BLaER1 treated with 17β-estradiol and CSF1 and Interleukin-3, amounts not matched to agents 10 nM and 100 nM (cell line): ENCODE data around the gene IL10RB.

Experiments used
- H3K27ac ChIP-seq, 11 experiments: shearing (Covaris generic); formaldehyde crosslinking; 2 replicates each; pipeline ENCODE4 v1.8.1; 2022
- H3K27me3 ChIP-seq, 11 experiments: shearing (Covaris generic); formaldehyde crosslinking; 2 replicates each; pipeline ENCODE4 v1.8.1; 2022
- H3K36me3 ChIP-seq, 11 experiments: shearing (Covaris generic); formaldehyde crosslinking; 2 replicates each; pipeline ENCODE4 v1.8.1; 2022
- H3K4me1 ChIP-seq, 10 experiments: shearing (Covaris generic); formaldehyde crosslinking; 2 replicates each; pipeline ENCODE4 v1.8.1; 2022
- H3K4me2 ChIP-seq, 11 experiments: shearing (Covaris generic); formaldehyde crosslinking; 2 replicates each; pipeline ENCODE4 v1.8.1; 2022
- H3K4me3 ChIP-seq, 10 experiments: shearing (Covaris generic); formaldehyde crosslinking; 2 replicates each; pipeline ENCODE4 v1.8.1; 2022
- H3K9ac ChIP-seq, 11 experiments: shearing (Covaris generic); formaldehyde crosslinking; 2 replicates each; pipeline ENCODE4 v1.8.1; 2022
- H3K9me3 ChIP-seq, 11 experiments: shearing (Covaris generic); formaldehyde crosslinking; replicated peaks in 1 of 11; 2 replicates each; pipeline ENCODE4 v1.8.1; 2022
- H4K20me1 ChIP-seq, 11 experiments: shearing (Covaris generic); formaldehyde crosslinking; 2 replicates each; pipeline ENCODE4 v1.8.1; 2022
- Cebpa-rat ChIP-seq, 11 experiments: shearing (Covaris generic); IDR thresholded peaks; 2 replicates each; pipeline ENCODE4 v1.8.1; 2022

IL10RB gene

DNA sequence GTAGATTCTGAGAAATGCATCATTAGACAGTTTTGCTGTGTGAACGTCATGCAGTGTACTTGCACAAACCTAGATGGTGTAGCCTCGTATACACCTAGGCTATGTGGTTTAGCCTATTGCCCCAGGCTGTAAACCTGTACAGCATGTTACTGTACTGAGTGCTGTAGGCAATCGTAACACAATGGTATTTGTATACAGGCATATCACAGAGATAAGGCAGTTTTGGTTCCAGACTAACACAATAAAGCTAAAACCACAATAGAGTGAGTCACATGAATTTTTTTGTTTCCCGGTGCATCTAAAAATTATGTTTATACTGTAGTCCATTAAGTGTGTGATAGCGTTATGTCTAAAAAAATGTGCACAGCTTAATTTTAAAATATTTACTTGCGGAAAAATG, 6.9 kb downstream of the IL10RB start:
- H3K27ac ChIP-seq: no peak overlapping the region
- H3K27me3 ChIP-seq: no peaks in the 10 kb centered on the region
- TF ChIP-seq Cebpa-rat (IDR thresholded peaks at IDR 0.05): no peak
- H4K20me1 ChIP-seq: peaks cover 0 to 48% (median 0%) of the 10 kb centered on the region in 11 experiments; a peak in 8 of 22 replicates
- no peak overlapping the region for H3K4me3 ChIP-seq
- peaks cover 11 to 65% (median 49%) of the 10 kb centered on the region in 11 experiments; a peak in 20 of 22 replicates for H3K9me3 ChIP-seq
- H3K9ac ChIP-seq: no peak overlapping the region
- H3K4me1 ChIP-seq: peaks cover 8 to 50% (median 23%) of the 10 kb centered on the region in 10 experiments
- H3K4me2 ChIP-seq: 0 out of 22 replicates have a peak overlapping the region, but pooled peaks of 2 of the 11 experiments have one; percentile 5 to 15
- H3K36me3 ChIP-seq: peaks cover 91 to 100% (median 100%) of the 10 kb centered on the region in 11 experiments

DNA sequence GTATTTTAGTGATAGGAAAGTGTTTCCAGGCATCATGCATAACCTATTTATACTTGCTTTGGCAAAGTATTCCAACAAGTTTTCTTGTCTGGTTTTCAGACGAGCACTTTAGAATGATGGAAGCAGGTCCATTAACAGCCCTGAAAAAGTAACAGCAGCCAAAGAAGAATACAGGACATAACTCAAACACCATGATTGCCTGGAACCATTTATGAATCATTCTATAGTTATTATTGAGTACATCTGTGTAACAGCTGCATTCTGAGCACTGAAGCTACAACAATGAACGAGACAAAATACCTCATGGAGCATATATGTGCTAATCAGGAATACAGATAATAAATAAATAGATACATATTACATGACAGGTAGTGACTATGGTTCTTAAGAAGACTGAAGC, 12.6 kb downstream of the IL10RB start:
- Histone ChIP-seq H3K4me1 (peaks cover 0 to 7% (median 0%) of the 10 kb centered on the region in 10 experiments; a peak in 1 of 20 replicates), H3K4me3 (no peak overlapping the region), H3K9ac (no peak overlapping the region), H4K20me1 (peaks cover 0 to 29% (median 0%) of the 10 kb centered on the region in 11 experiments; a peak in 4 of 22 replicates), H3K4me2 (no peak overlapping the region), H3K27me3 (no peaks in the 10 kb centered on the region), H3K27ac (no peak overlapping the region), H3K9me3 (peaks cover 11 to 65% (median 59%) of the 10 kb centered on the region in 11 experiments; a peak in 20 of 22 replicates), H3K36me3 (peaks cover 97 to 100% (median 100%) of the 10 kb centered on the region in 11 experiments)
- no peak for TF ChIP-seq Cebpa-rat (IDR thresholded peaks at IDR 0.05)

DNA sequence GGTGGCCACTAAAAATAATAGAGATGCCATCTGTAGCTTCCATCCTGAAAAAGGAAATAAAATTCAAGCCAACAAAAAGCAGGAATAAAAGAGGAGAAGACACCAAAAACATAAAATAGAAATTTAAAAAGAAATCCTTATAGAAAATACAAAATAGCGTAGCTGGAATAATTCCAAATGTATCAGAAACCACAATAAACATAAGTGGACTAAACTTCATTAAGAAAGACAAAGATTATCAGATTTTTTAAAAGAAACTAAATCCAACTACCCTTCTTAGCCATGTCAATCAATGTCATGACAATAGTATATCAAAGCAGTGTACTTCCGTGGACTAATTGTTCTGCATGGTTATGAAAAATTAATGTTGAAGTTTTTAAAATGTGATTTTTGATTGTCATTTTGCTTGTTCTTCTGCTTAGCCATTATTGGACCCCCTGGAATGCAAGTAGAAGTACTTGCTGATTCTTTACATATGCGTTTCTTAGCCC, 13.2 kb downstream of the IL10RB start:
- H3K27ac ChIP-seq: no peak overlapping the region

DNA sequence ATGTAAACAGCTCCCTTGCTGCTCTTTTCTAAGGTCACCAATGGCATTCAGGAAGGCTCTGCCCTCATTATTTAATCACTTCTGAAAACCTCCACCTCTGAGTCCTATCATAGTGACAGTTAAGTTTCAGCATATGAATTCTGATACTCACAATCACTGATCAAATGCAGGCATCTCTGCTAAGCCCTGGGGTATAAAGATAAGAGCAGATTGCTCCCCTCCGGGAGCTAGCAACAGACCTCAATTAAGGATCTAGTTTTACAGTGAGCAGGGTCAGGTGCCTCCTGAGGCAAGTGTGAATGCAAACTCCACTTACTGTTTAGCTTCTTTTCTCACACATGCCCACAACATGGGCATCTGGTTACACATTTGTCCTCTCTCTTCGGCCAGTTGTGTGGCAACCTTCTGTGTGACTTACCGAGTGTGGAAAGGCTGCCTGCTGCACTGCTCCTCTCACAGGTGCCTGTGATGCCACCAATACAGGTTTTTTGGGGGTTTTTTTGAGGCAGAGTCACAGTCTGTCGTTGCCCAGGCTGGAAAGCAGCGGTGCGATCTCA, 15.0 kb downstream of the IL10RB start:
- no peak overlapping the region for H3K27ac ChIP-seq
- H3K9me3 ChIP-seq: peaks cover 0 to 40% (median 38%) of the 10 kb centered on the region in 11 experiments; a peak in 19 of 22 replicates
- TF ChIP-seq Cebpa-rat (IDR thresholded peaks at IDR 0.05): no peak
- H3K4me3 ChIP-seq: no peak overlapping the region
- H4K20me1 ChIP-seq: peaks cover 0 to 19% (median 0%) of the 10 kb centered on the region in 11 experiments; a peak in 2 of 22 replicates
- H3K4me1 ChIP-seq: peaks cover 0 to 23% (median 2%) of the 10 kb centered on the region in 10 experiments; a peak in 7 of 20 replicates
- H3K36me3 ChIP-seq: peaks cover 97 to 100% (median 100%) of the 10 kb centered on the region in 11 experiments
- H3K4me2 ChIP-seq: no peak overlapping the region
- H3K9ac ChIP-seq: no peak overlapping the region
- H3K27me3 ChIP-seq: no peaks in the 10 kb centered on the region

More for the DNA sequence above, 13.2 kb downstream of the IL10RB start:
- Histone ChIP-seq H3K4me3 (no peak overlapping the region), H3K36me3 (peaks cover 97 to 100% (median 100%) of the 10 kb centered on the region in 11 experiments), H4K20me1 (peaks cover 0 to 28% (median 0%) of the 10 kb centered on the region in 11 experiments; a peak in 3 of 22 replicates), H3K9ac (no peak overlapping the region), H3K27me3 (no peaks in the 10 kb centered on the region), H3K4me2 (no peak overlapping the region), H3K9me3 (peaks cover 4 to 58% (median 53%) of the 10 kb centered on the region in 11 experiments; a peak in 20 of 22 replicates), H3K4me1 (peaks cover 0 to 8% (median 0%) of the 10 kb centered on the region in 10 experiments; a peak in 1 of 20 replicates)
- TF ChIP-seq Cebpa-rat (IDR thresholded peaks at IDR 0.05): no peak

DNA sequence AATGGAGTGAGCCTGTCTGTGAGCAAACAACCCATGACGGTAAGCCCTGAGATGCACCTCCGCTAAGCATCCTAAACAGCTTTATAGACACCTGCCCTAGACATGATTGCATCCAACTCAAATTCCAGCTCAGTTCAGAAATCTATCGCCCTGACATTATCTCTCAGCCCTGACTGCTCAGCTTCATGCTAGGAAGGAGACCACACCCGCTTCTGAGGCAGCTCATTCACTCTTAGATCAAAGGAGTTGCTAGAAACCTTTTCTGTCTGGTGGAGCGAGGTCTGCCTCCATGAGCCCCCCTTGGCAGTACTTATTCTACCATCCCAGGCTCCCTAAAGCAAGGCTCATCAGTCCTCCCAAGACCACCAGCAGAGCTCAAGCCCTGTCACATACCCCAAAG, 17.0 kb downstream of the IL10RB start:
- no peak for TF ChIP-seq Cebpa-rat (IDR thresholded peaks at IDR 0.05)
- H3K4me3 ChIP-seq: no peak overlapping the region
- H3K9me3 ChIP-seq: peaks cover 0 to 21% (median 19%) of the 10 kb centered on the region in 11 experiments; a peak in 19 of 22 replicates
- H4K20me1 ChIP-seq: peaks cover 0 to 19% (median 0%) of the 10 kb centered on the region in 11 experiments; a peak in 3 of 22 replicates
- H3K4me1 ChIP-seq: peaks cover 0 to 44% (median 13%) of the 10 kb centered on the region in 10 experiments; a peak in 14 of 20 replicates
- no peak overlapping the region for H3K9ac ChIP-seq
- H3K27me3 ChIP-seq: no peaks in the 10 kb centered on the region
- H3K27ac ChIP-seq: no peak overlapping the region
- peaks cover 81 to 100% (median 100%) of the 10 kb centered on the region in 11 experiments for H3K36me3 ChIP-seq
- H3K4me2 ChIP-seq: no peak overlapping the region

DNA sequence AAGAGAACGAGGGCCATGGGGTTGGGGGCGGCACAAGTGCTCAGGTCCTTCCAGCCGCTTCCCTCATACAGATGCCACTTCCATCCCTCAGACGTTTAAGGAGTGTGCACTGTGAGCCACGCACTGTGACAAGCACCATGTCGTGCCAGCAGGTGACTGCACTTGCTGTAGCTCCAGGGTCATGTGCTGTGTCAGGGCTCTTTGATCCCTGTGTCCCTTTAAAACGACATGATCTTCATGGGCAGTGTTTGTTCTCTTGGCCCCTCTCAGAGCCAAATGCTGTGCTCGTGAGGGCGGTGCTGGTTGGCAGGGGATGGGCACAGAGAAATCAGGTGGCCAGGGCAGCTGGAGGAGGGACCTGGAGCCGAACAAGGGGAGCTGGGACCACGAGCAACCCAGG, 19.9 kb downstream of the IL10RB start:
- Histone ChIP-seq H3K27ac (peak overlapping the region in 2 of 11 experiments; percentile 15 to 38; a peak in 1 of 22 replicates), H3K4me2 (peak overlapping the region in 3 of 11 experiments; percentile 8 to 42 (median 10); a peak in 2 of 22 replicates), H3K9ac (peak overlapping the region in 2 of 11 experiments; percentile 21 to 34; a peak in 2 of 22 replicates), H3K4me3 (no peak overlapping the region), H3K4me1 (peaks cover 16 to 49% (median 28%) of the 10 kb centered on the region in 10 experiments), H4K20me1 (peaks cover 0 to 8% (median 0%) of the 10 kb centered on the region in 11 experiments; a peak in 2 of 22 replicates), H3K27me3 (no peaks in the 10 kb centered on the region), H3K9me3 (no peaks in the 10 kb centered on the region), H3K36me3 (peaks cover 62 to 100% (median 99%) of the 10 kb centered on the region in 11 experiments)
- TF ChIP-seq Cebpa-rat (IDR thresholded peaks at IDR 0.05): no peak

DNA sequence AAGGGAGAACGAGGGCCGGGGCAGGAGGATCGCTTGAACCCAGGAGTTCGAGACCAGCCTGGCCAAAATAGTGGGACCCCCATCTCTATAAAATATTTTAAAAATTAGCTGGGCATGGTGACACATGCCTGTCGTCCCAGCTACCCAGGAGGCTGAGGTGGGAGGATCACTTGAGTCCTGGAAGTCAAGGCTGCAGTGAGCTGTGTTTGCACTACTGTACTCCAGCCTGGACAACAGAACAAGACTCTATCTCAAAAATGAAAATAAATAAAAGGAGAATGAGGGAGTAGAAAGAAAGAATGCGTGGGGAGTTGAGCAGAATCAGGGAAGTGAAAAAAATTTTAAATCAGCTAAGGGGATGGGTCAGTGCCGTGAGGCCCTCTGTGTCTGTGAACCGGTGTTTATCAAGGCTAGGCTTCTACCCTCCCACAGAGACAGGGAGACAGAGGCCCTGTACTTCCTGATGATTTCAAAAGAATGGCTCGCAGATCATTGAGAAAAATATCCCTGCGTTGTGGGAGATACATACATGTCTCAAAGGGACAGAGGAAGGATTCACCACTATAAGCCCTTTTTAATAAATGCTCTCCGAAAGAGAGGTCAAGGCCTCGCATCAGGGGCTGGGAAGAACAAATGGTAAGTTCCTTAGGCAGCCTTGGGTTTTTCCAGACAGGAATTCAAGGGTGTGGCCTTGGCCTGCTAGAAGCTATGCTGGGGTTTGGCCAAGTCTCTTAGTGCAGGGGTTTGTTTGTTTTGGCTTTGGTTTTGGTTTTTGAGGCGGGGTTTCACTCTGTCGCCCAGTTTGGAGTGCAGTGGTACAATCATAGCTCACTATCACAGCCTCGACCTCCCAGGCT, 20.7 kb downstream of the IL10RB start:
- Histone ChIP-seq H4K20me1 (peaks cover 0 to 8% (median 0%) of the 10 kb centered on the region in 11 experiments; a peak in 2 of 22 replicates), H3K36me3 (peaks cover 60 to 100% (median 99%) of the 10 kb centered on the region in 11 experiments), H3K4me1 (peaks cover 18 to 49% (median 29%) of the 10 kb centered on the region in 10 experiments), H3K9me3 (no peaks in the 10 kb centered on the region), H3K27me3 (no peaks in the 10 kb centered on the region), H3K4me3 (no peak overlapping the region), H3K27ac (peak overlapping the region in 4 of 11 experiments; percentile 2 to 38 (median 21); a peak in 4 of 22 replicates), H3K9ac (peak overlapping the region in 2 of 11 experiments; percentile 24 to 34; a peak in 3 of 22 replicates), H3K4me2 (peak overlapping the region in 3 of 11 experiments; percentile 8 to 42 (median 10); a peak in 3 of 22 replicates)
- no peak for TF ChIP-seq Cebpa-rat (IDR thresholded peaks at IDR 0.05)

DNA sequence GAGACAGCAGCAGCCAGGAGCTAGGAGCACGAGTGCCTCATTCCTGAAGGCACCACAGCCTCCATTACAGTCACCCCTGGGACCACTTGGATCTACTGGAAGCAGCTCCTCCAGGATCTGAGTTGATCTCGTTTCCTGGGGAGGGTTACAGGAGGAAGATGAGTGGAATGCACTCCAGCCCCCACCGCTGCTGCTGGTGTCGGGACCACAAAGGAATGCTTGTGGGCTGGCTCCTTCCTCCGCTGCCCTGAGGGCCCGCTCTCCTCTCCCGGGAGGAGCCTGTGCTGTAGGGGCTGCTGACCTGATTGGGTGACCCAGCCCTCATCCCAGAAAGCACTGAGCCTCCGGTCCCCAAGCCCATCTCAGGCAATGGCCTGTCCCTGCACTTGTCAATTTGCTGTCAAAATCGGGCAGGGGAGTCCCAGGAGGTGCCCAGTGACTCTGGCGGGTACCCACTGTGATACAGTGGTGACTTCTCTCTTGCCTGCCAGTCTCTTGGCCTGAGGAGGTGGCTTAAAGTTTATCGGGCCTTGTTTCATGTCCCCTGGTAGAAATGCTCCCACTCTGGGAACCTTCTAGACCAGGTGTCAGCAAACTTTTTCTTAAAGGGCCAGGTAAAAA, 23.1 kb downstream of the IL10RB start:
- peak overlapping the region in 5 of 11 experiments; percentile 28 to 43 (median 35); a peak in 4 of 22 replicates for H3K9ac ChIP-seq
- H3K27me3 ChIP-seq: no peaks in the 10 kb centered on the region
- no peak for TF ChIP-seq Cebpa-rat (IDR thresholded peaks at IDR 0.05)
- H3K4me3 ChIP-seq: no peak overlapping the region
- H3K4me2 ChIP-seq: peak overlapping the region in 10 of 11 experiments; percentile 4 to 81 (median 60); a peak in 19 of 22 replicates
- peaks cover 0 to 8% (median 0%) of the 10 kb centered on the region in 11 experiments; a peak in 2 of 22 replicates for H4K20me1 ChIP-seq
- peak overlapping the region in 7 of 11 experiments; percentile 13 to 58 (median 36); a peak in 11 of 22 replicates for H3K27ac ChIP-seq
- H3K9me3 ChIP-seq: no peaks in the 10 kb centered on the region
- peaks cover 46 to 100% (median 99%) of the 10 kb centered on the region in 11 experiments for H3K36me3 ChIP-seq
- peaks cover 23 to 72% (median 53%) of the 10 kb centered on the region in 10 experiments for H3K4me1 ChIP-seq
